Measurements from ENCODE around the gene AP5Z1. TPM values are rescaled to one million over a fixed set of nuclear protein-coding genes. Genes with fewer than 3 reads are reported as not detected.

Gene AP5Z1
- total RNA-seq, 4 donors from 2014 or later: 25.7 to 37.3 (median 31.5) TPM

DNA sequence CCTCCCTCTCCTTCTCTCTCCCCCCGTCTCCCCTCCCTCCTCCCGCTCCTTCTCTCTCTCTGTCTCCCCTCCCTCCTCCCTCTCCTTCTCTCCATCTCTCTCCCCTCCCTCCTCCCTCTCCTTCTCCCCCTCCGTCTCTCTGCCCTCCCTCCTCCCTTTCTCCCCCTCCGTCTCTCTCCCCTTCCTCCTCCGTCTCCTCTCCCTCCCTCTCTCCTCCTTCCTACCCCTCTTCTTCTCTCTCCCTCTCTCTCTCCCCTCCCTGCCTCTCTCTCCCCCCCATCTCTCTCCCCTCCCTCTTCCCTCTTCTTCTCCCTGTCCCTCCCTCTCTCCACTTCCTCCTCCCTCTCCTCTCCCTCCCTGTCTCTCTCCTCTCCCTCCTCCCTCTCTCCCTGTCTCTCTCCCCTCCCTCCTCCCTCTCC is 32.2 kb downstream of the AP5Z1 start:
- no peak overlapping the region for H3K27ac ChIP-seq (replicated peaks in 1 of 4)
- TF ChIP-seq, protein P1, sequence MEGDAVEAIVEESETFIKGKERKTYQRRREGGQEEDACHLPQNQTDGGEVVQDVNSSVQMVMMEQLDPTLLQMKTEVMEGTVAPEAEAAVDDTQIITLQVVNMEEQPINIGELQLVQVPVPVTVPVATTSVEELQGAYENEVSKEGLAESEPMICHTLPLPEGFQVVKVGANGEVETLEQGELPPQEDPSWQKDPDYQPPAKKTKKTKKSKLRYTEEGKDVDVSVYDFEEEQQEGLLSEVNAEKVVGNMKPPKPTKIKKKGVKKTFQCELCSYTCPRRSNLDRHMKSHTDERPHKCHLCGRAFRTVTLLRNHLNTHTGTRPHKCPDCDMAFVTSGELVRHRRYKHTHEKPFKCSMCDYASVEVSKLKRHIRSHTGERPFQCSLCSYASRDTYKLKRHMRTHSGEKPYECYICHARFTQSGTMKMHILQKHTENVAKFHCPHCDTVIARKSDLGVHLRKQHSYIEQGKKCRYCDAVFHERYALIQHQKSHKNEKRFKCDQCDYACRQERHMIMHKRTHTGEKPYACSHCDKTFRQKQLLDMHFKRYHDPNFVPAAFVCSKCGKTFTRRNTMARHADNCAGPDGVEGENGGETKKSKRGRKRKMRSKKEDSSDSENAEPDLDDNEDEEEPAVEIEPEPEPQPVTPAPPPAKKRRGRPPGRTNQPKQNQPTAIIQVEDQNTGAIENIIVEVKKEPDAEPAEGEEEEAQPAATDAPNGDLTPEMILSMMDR (IDR thresholded peaks at IDR 0.05): no peak
- TF ChIP-seq POLR2AphosphoS5 (IDR thresholded peaks at IDR 0.05) (no peak), POLR2A (IDR thresholded peaks at IDR 0.05; ENCODE audit: low read depth) (no peak), EP300 (IDR thresholded peaks at IDR 0.05) (no peak)
- 25% methylated on average over 4 of the region's 5 CpGs for WGBS
- intact Hi-C loops (cut with DNase I): no loop called here
- peaks cover 0 to 6% (median 2%) of the 10 kb centered on the region in 4 donors for H3K4me1 ChIP-seq
- H3K36me3 ChIP-seq: peaks cover 0 to 18% (median 0%) of the 10 kb centered on the region in 4 donors
- H3K27me3 ChIP-seq: peaks cover 0 to 43% (median 0%) of the 10 kb centered on the region in 4 donors
- no peaks in the 10 kb centered on the region for H3K9me3 ChIP-seq
- H3K4me3 ChIP-seq: no peak overlapping the region
- no peak for DNase-seq (ENCODE audit: extremely low spot score)

DNA sequence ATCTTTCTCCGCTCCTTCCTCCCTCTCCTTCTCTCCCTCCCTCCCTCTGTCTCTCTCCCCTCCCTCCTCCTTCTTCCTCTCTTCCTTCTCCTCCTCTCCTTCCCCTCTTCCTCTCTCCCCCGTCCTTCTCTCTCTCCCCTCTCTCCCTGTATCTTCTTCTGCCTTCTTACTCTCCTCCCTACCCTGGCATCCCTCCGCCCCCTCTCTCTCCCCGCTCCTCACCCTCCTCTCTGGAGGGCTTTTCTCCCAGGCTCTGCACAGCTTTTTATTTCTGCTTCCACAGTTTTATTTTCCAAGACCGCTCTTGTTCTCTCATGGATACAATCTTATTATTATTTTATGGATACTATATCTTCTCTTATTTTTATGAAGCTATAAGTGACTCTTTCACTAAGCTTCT is 32.6 kb downstream of the AP5Z1 start:
- H3K27me3 ChIP-seq: peaks cover 0 to 40% (median 0%) of the 10 kb centered on the region in 4 donors
- WGBS: 47% methylated on average over 5 of the region's 5 CpGs
- no peak overlapping the region for H3K4me3 ChIP-seq
- intact Hi-C loops (cut with DNase I): no loop called here
- DNase-seq (ENCODE audit: extremely low spot score): no peak
- peaks cover 0 to 6% (median 2%) of the 10 kb centered on the region in 4 donors for H3K4me1 ChIP-seq
- H3K27ac ChIP-seq (replicated peaks in 1 of 4): no peak overlapping the region
- H3K9me3 ChIP-seq: peaks cover 0 to under 1% (median 0%) of the 10 kb centered on the region in 4 donors
- TF ChIP-seq POLR2A (IDR thresholded peaks at IDR 0.05; ENCODE audit: low read depth) (no peak), POLR2AphosphoS5 (IDR thresholded peaks at IDR 0.05) (no peak), EP300 (IDR thresholded peaks at IDR 0.05) (no peak)
- TF ChIP-seq, protein P1 (IDR thresholded peaks at IDR 0.05): no peak
- peaks cover 0 to 20% (median 0%) of the 10 kb centered on the region in 4 donors for H3K36me3 ChIP-seq

DNA sequence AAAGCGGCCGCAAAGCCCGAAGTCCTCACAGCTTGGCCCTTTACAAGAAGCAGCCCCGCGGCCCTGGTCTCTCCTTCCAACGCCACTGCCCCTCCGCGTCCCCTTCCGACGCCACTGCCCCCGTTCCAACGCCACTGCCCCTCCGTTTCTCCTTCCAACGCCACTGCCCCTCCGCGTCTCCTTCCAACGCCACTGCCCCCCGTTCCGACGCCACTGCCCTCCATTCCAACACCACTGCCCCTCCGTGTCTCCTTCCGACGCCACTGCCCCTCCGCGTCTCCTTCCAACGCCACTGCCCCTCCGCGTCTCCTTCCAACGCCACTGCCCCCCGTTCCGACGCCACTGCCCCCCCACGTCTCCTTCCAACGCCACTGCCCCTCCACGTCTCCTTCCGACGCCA is 33.1 kb downstream of the AP5Z1 start:
- no peak for DNase-seq (ENCODE audit: extremely low spot score)
- 90% methylated on average over 37 of the region's 37 CpGs for WGBS
- H3K9me3 ChIP-seq: peaks cover 0 to 5% (median 0%) of the 10 kb centered on the region in 4 donors
- peaks cover 0 to 6% (median 2%) of the 10 kb centered on the region in 4 donors for H3K4me1 ChIP-seq
- no peak overlapping the region for H3K27ac ChIP-seq (replicated peaks in 1 of 4)
- intact Hi-C loops (cut with DNase I): no loop called here
- no peak for TF ChIP-seq POLR2A (IDR thresholded peaks at IDR 0.05; ENCODE audit: low read depth)
- no peak for TF ChIP-seq EP300 (IDR thresholded peaks at IDR 0.05)
- TF ChIP-seq, protein P1 (IDR thresholded peaks at IDR 0.05): no peak
- TF ChIP-seq POLR2AphosphoS5 (IDR thresholded peaks at IDR 0.05): no peak
- H3K27me3 ChIP-seq: peaks cover 0 to 34% (median 0%) of the 10 kb centered on the region in 4 donors
- H3K4me3 ChIP-seq: no peak overlapping the region
- H3K36me3 ChIP-seq: peaks cover 0 to 26% (median under 1%) of the 10 kb centered on the region in 4 donors

DNA sequence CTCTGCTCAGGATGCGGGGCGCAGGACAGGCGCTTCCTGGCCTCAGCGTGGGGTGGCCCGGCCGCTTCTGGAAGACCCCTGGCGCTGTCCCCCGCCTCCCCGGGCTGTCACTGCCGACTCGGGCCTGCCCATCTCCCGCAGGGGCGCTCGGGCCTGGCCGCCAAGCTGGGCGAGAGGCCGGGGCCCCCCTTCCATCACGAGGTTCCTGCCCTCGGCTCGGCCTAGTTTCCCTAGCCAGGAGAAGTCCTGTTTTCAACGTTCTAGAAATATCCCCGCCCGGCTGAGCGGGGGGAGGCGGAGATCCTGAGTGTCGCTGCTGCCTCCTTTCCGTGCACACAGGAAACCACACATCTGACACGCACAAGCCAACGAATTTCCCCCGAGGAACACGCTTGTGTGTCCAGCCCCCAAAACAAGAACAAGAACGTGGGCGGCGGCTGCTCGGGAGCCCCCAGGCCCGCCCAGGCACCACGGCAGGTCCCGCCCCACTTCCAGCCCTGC is 33.7 kb downstream of the AP5Z1 start:
- Histone ChIP-seq H3K4me1 (peaks cover 0 to 6% (median 2%) of the 10 kb centered on the region in 4 donors), H3K27ac (replicated peaks in 1 of 4) (peak overlapping the region in 2 of 4 donors; percentile 28 to 52), H3K27me3 (peaks cover 0 to 34% (median 0%) of the 10 kb centered on the region in 4 donors), H3K4me3 (peak overlapping the region; percentile 2 to 46 (median 20)), H3K36me3 (peaks cover 0 to 32% (median 3%) of the 10 kb centered on the region in 4 donors), H3K9me3 (peaks cover 0 to 5% (median 0%) of the 10 kb centered on the region in 4 donors)
- no peak for TF ChIP-seq POLR2A (IDR thresholded peaks at IDR 0.05; ENCODE audit: low read depth)
- TF ChIP-seq, protein P1 (IDR thresholded peaks at IDR 0.05): no peak
- TF ChIP-seq EP300 (IDR thresholded peaks at IDR 0.05): no peak
- TF ChIP-seq POLR2AphosphoS5 (IDR thresholded peaks at IDR 0.05): no peak
- no peak for DNase-seq (ENCODE audit: extremely low spot score)
- 54% methylated on average over 25 of the region's 38 CpGs for WGBS
- intact Hi-C loops (cut with DNase I): no loop called here

Measured in esophagus muscularis mucosa (tissue), 4 donors.